ENCODE measurements around the gene ARHGAP15. TPM values are rescaled to one million over a fixed set of nuclear protein-coding genes. Genes with fewer than 3 reads are reported as not detected.
A peak's percentile ranks its signal among the peaks of the same experiment; 100 is the strongest.

The ARHGAP15 gene
- total and polyA plus RNA-seq, 12 donors: 1.3 to 7.7 (median 2.8) TPM

GRCh38 chr2:143255899-143256298, 126.7 kb downstream of the ARHGAP15 start:
- Histone ChIP-seq H3K9me3 (no peaks in the 10 kb centered on the region), H3K4me3 (no peak overlapping the region), H3K4me1 (peaks cover 0 to 12% (median 0%) of the 10 kb centered on the region in 9 donors), H3K27ac (peak overlapping the region in 1 of 10 donors; percentile 28), H3K27me3 (peaks cover 0 to 3% (median 0%) of the 10 kb centered on the region in 7 donors), H3K36me3 (no peaks in the 10 kb centered on the region)
- TF ChIP-seq CTCF (IDR thresholded peaks at IDR 0.05): no peak
- intact Hi-C loops (cut with DNase I): loop anchor here in 7 of 10 donors (5.0 to 10.0 kb wide), 8 partner anchors 51 to 224 kb away; no protein-coding TSS in a partner anchor
- DNase-seq (no peak), ATAC-seq (no peak)

- ATAC-seq (peak in 1 of 8 donors; percentile 41), DNase-seq (no peak)
- no peaks in the 10 kb centered on the region for H3K36me3 ChIP-seq
- intact Hi-C loops (cut with DNase I): loop anchor here in 8 of 10 donors (2.0 to 10.0 kb wide), 9 partner anchors 54 to 226 kb away; no protein-coding TSS in a partner anchor
- H3K27me3 ChIP-seq: peaks cover 0 to 3% (median 0%) of the 10 kb centered on the region in 7 donors
- WGBS, 2 donors: 60 to 84% methylated on average over 3 of the region's 3 CpGs
- H3K4me3 ChIP-seq: no peak overlapping the region
- H3K4me1 ChIP-seq: peaks cover 0 to 32% (median 0%) of the 10 kb centered on the region in 9 donors
- H3K9me3 ChIP-seq: no peaks in the 10 kb centered on the region
- TF ChIP-seq CTCF (IDR thresholded peaks at IDR 0.05): no peak
- H3K27ac ChIP-seq: peak overlapping the region in 1 of 10 donors; percentile 63
Measured at GRCh38 chr2:143258126-143258892, 129.1 kb downstream of the ARHGAP15 start.

- WGBS, 2 donors: 4 to 8% methylated on average over 5 of the region's 5 CpGs
- peaks cover 0 to 3% (median 0%) of the 10 kb centered on the region in 7 donors for H3K27me3 ChIP-seq
- intact Hi-C loops (cut with DNase I): loop anchor here in 8 of 10 donors (2.0 to 10.0 kb wide), 9 partner anchors 55 to 227 kb away; no protein-coding TSS in a partner anchor
- H3K9me3 ChIP-seq: peaks cover 0 to 2% (median 0%) of the 10 kb centered on the region in 11 donors
- H3K4me3 ChIP-seq: peak overlapping the region in 1 of 10 donors; percentile 6
- ATAC-seq: peak in 4 of 8 donors; percentile 61 to 81 (median 68)
- no peaks in the 10 kb centered on the region for H3K36me3 ChIP-seq
- peaks cover 0 to 36% (median 0%) of the 10 kb centered on the region in 9 donors for H3K4me1 ChIP-seq
- peak; percentile 30 to 80 (median 70) for TF ChIP-seq CTCF (IDR thresholded peaks at IDR 0.05)
- peak in 1 of 2 donors; percentile 61 for DNase-seq
- H3K27ac ChIP-seq: peak overlapping the region in 1 of 10 donors; percentile 63
Measured at GRCh38 chr2:143259368-143259958, 130.2 kb downstream of the ARHGAP15 start.

- peak in 1 of 8 donors; percentile 41 for ATAC-seq
- DNase-seq: no peak
Measured at GRCh38 chr2:143261986-143262385, 132.8 kb downstream of the ARHGAP15 start.

More at GRCh38 chr2:143261986-143262385, 132.8 kb downstream of the ARHGAP15 start:
- 67 to 72% methylated on average over 4 of the region's 4 CpGs for WGBS, 2 donors
- no peak for TF ChIP-seq CTCF (IDR thresholded peaks at IDR 0.05)
- intact Hi-C loops (cut with DNase I): no loop called here
- Histone ChIP-seq H3K4me3 (no peak overlapping the region), H3K27ac (peak overlapping the region in 1 of 10 donors; percentile 62), H3K36me3 (no peaks in the 10 kb centered on the region), H3K4me1 (peaks cover 0 to 36% (median 0%) of the 10 kb centered on the region in 9 donors), H3K27me3 (peaks cover 0 to 3% (median 0%) of the 10 kb centered on the region in 7 donors), H3K9me3 (peaks cover 0 to 6% (median 0%) of the 10 kb centered on the region in 11 donors)

Data from heart right ventricle (tissue), 16 donors.